ENCODE data around the gene DEPDC1. TPM values are rescaled to one million over a fixed set of nuclear protein-coding genes. Genes with fewer than 3 reads are reported as not detected.

The DEPDC1 gene
- total RNA-seq, 1 experiment from 2014 or later: 61.9 TPM

DNA sequence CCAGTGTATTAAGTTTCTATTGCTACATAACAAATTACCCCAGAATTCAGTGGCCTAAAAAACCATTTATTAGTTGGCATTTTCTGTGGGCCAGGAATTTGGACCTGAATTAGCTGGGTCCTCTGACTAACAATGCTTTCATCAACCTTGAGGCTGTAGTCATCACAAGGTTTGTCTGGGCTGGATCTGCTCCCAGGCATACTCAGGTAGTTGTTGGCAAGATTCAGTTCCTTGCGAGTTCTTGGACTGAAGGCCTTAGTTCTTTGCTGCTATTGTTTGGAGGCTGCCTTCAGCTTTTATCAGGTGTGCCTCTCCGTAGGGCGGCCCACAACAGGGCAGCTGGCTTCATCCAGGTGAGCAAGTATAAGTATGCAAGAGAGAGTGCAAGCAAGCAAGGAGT, 31.4 kb upstream of the DEPDC1 start:
- intact Hi-C loops (cut with micrococcal nuclease): no loop called here
- Histone ChIP-seq H3K27ac (ENCODE audit: low read depth, low read length) (no peak overlapping the region), H4K20me1 (ENCODE audit: insufficient read depth) (no peaks in the 10 kb centered on the region), H3K79me2 (ENCODE audit: insufficient read depth, low read length) (no peaks in the 10 kb centered on the region), H3K4me2 (ENCODE audit: low read length) (no peak overlapping the region), H3K9me3 (ENCODE audit: control insufficient read depth in 1 of 2, insufficient read depth in 1 of 2, low read depth in 1 of 2, low read length in 2 of 2) (no peaks in the 10 kb centered on the region), H3K4me1 (ENCODE audit: control insufficient read depth in 1 of 2, insufficient read depth in 2 of 2, low read length in 2 of 2) (0 out of 4 replicates have a peak, but pooled peaks cover 0 to 3% of the 10 kb centered on the region in 2 experiments), H2AFZ (ENCODE audit: low read depth, low read length, poor library complexity, severe bottlenecking) (no peak overlapping the region), H3K4me3 (replicated peaks in 1 of 2; ENCODE audit: low read depth in 1 of 2, low read length in 2 of 2) (no peak overlapping the region), H3K9ac (ENCODE audit: low read length) (no peak overlapping the region), H3K36me3 (ENCODE audit: control insufficient read depth in 1 of 2, insufficient read depth in 2 of 2, low read length in 2 of 2) (no peaks in the 10 kb centered on the region), H3K27me3 (ENCODE audit: insufficient read depth, low read length) (no peaks in the 10 kb centered on the region), H3K9me2 (ENCODE audit: insufficient read depth) (no peaks in the 10 kb centered on the region)
- no TSS peak for BruUV-seq (replicated peaks)
- ATAC-seq (no peak), DNase-seq (ENCODE audit: low read depth, low spot score) (no peak)
- ChIA-PET CTCF (no interaction called here), RAD21 (ENCODE audit: low non-redundant PET in 1 of 2, low total read pairs in 2 of 2, uncharacterized antibody in 2 of 2, unreplicated experiment in 2 of 2) (no interaction called here), POLR2A (no interaction called here)
- no peak for TF ChIP-seq SP1 (IDR thresholded peaks at IDR 0.05; ENCODE audit: low read depth)
- TF ChIP-seq, protein P1, sequence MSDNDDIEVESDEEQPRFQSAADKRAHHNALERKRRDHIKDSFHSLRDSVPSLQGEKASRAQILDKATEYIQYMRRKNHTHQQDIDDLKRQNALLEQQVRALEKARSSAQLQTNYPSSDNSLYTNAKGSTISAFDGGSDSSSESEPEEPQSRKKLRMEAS (IDR thresholded peaks at IDR 0.05): no peak
- no peak for TF ChIP-seq CEBPB (IDR thresholded peaks at IDR 0.05; ENCODE audit: low read depth)
- no peak for TF ChIP-seq POLR2A (IDR thresholded peaks at IDR 0.05; ENCODE audit: borderline replicate concordance, extremely low read depth, insufficient read depth, insufficient read length)
- TF ChIP-seq EGR1 (IDR thresholded peaks at IDR 0.05; ENCODE audit: low read depth): no peak
- no peak for TF ChIP-seq RAD21 (IDR thresholded peaks at IDR 0.05; ENCODE audit: low read depth)
- no peak for TF ChIP-seq ZNF274 (IDR thresholded peaks at IDR 0.05; ENCODE audit: low read depth, low read length)
- TF ChIP-seq EZH2phosphoT487 (IDR thresholded peaks at IDR 0.05; ENCODE audit: borderline replicate concordance): no peak
- TF ChIP-seq EZH2 (IDR thresholded peaks at IDR 0.05): no peak
- TF ChIP-seq, protein P2, sequence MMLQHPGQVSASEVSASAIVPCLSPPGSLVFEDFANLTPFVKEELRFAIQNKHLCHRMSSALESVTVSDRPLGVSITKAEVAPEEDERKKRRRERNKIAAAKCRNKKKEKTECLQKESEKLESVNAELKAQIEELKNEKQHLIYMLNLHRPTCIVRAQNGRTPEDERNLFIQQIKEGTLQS (IDR thresholded peaks at IDR 0.05): no peak
- TF ChIP-seq SRF (IDR thresholded peaks at IDR 0.05; ENCODE audit: low read depth): no peak
- TF ChIP-seq, protein P3, sequence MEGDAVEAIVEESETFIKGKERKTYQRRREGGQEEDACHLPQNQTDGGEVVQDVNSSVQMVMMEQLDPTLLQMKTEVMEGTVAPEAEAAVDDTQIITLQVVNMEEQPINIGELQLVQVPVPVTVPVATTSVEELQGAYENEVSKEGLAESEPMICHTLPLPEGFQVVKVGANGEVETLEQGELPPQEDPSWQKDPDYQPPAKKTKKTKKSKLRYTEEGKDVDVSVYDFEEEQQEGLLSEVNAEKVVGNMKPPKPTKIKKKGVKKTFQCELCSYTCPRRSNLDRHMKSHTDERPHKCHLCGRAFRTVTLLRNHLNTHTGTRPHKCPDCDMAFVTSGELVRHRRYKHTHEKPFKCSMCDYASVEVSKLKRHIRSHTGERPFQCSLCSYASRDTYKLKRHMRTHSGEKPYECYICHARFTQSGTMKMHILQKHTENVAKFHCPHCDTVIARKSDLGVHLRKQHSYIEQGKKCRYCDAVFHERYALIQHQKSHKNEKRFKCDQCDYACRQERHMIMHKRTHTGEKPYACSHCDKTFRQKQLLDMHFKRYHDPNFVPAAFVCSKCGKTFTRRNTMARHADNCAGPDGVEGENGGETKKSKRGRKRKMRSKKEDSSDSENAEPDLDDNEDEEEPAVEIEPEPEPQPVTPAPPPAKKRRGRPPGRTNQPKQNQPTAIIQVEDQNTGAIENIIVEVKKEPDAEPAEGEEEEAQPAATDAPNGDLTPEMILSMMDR (IDR thresholded peaks at IDR 0.05 in 2 of 3, conservative IDR thresholded peaks at IDR 0.05 in 1 of 3; ENCODE audit: borderline replicate concordance in 1 of 3, insufficient read depth in 1 of 3, low read depth in 2 of 3, low read length in 2 of 3): no peak
- TF ChIP-seq SIN3A (IDR thresholded peaks at IDR 0.05; ENCODE audit: low read depth): no peak
- no peak for TF ChIP-seq ZFX (IDR thresholded peaks at IDR 0.05)
- TF ChIP-seq YY1 (IDR thresholded peaks at IDR 0.05; ENCODE audit: extremely low read depth, insufficient replicate concordance, low read depth, low read length): no peak
- TF ChIP-seq ELF1 (IDR thresholded peaks at IDR 0.05; ENCODE audit: borderline replicate concordance, low read depth): no peak
- TF ChIP-seq FOSL1 (IDR thresholded peaks at IDR 0.05; ENCODE audit: low read depth): no peak
- no peak for TF ChIP-seq CBX3 (IDR thresholded peaks at IDR 0.05; ENCODE audit: low read depth)

Measured in HCT116 (cell line).